CD4-positive, alpha-beta T cell treated with Interleukin-10 for 1 hour (primary cell): ENCODE results near the gene CFAP99.

Experiments
- DNase-seq: peaks from one replicate; pipeline ENCODE4 v3.0.0-alpha.2; 2020

Gene CFAP99

GRCh38 chr4:2432004-2432403 lies 13.2 kb downstream of the CFAP99 start:
- no peak for DNase-seq

DNA sequence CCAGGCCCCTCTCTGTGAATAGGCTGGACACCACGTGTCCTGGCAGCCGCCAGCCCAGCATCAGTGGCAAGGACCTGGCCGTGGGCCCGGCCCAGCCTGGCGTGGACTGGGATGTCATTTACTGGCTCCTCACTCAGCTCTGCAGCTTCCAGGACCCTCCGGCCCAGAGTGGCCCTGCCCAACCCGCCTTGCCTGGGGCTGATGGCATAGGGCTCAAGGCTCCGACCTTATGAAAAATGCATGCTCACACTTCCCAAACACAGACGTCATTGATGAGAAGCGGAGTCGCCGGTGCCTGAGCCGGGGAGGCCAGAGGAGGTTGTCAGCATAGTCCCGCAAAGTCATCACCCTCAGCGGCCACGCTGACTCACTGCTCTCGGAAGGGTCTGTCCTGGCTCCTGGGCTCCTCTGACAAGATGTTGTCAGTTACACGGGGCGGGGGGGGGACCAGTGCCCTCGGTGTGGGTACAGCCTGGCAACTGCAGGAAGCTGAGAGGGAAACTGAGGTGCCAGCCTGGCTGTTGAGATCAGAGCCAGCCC lies 14.3 kb downstream of the CFAP99 start:
- DNase-seq, result no peak

- no peak for DNase-seq
These were observed 15.0 kb downstream of the CFAP99 start for GRCh38 chr4:2433609-2434350.

- DNase-seq, result no peak
These were observed 15.7 kb downstream of the CFAP99 start for GRCh38 chr4:2434420-2434819.

DNA sequence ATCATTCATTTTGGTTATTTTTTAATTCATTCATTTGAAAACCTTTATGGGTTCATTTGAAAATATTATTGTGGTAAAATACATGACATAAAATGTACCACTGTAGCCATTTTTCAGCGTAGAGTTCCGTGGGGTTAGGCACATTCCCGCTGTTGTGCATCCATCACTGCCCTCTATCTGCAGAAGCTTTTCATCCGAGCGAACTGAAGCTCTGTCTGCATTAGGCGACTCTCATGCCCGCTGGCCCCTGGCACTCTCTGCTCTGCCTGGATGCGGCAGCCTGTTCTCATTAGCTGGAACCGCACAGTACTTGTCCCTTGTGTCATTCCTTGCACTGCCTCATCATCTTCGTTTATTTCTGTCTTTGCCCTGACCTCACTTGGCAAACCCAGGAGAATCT lies 17.5 kb downstream of the CFAP99 start:
- no peak for DNase-seq

- no peak for DNase-seq
These were observed 18.2 kb downstream of the CFAP99 start for GRCh38 chr4:2436761-2437474.

- DNase-seq, result no peak
These were observed 18.9 kb downstream of the CFAP99 start for GRCh38 chr4:2437475-2438215.

DNA sequence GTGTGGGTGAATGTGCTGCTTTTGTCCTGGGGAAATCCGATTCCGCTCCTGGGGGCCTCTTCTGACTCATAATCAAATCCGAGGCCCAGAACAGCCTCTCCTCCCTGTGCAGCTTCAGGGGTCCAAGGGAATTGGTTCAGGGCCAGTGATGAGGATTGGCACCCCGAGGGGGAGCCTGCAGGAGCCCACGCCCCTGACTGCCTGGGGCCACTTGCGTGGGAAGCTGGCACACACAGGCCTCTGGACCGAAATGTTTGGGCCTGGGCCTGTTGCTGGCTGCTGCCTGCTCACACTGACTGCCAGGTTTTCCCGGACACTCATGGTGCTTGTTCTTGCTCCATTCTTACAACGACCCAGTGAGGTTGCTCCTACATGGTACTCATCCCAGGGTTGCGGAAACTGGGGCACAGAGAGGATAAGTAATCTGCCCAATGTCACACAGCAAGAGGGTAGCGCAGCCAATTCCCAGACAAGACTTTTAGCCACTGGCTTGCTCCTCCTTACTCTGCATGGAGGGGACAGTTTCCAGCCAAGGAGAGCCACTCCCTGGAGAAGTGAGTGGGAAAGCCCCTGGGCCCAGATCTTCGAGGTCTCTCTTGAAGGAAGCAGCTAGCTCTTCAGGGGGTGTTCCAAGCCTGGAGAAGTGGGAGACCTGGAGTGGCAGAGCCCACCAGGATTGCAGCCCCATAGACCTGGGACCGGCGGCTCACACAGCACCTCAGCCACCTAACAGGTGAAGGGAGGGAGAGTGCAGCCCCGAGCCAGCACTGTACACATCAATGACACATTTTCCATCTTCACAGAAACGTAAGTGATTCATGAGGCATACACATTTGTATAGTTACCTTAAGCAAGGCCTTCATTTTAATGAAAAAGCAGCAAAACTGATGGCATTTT lies 20.3 kb downstream of the CFAP99 start:
- DNase-seq, result no peak

DNA sequence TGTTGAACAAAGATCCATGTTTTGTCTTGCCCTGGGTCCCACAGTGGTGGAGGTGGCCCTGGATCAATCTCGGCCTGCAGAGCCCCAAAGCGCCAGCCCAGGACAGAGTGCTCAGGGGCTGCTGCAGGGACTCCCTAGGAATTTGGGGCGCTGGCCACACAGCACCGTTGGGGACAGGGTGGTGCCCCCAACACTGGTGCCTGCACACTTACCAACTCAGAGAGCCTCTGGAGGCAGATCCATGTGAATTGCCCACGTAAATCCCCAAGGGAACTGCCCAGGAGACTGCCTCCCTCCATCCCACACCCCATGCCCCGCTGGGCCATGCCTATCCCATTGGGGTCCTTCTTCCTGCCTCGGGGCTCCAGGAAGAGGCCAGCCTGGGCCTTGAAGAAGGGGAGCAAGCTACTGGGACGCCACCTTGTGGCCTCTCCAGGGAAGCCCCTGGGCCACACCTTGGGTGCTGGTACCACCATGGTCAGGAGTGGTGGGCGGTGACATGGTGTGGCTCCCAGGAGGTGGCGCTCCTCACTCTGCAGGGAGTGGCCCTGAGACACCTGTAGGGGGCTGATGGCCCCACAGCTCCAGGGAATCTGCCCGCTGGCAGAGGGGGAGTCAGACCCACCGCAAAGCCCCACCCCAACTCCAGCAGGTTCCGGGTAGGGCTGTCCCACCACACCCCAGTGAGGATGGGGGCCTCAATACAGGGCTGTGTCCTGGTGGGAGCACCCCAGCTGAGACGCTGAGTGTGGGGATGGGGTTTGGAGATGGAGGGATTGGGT lies 22.8 kb downstream of the CFAP99 start:
- peak; percentile 78 for DNase-seq

GRCh38 chr4:2442175-2442993 lies 23.6 kb downstream of the CFAP99 start:
- DNase-seq, result no peak

DNA sequence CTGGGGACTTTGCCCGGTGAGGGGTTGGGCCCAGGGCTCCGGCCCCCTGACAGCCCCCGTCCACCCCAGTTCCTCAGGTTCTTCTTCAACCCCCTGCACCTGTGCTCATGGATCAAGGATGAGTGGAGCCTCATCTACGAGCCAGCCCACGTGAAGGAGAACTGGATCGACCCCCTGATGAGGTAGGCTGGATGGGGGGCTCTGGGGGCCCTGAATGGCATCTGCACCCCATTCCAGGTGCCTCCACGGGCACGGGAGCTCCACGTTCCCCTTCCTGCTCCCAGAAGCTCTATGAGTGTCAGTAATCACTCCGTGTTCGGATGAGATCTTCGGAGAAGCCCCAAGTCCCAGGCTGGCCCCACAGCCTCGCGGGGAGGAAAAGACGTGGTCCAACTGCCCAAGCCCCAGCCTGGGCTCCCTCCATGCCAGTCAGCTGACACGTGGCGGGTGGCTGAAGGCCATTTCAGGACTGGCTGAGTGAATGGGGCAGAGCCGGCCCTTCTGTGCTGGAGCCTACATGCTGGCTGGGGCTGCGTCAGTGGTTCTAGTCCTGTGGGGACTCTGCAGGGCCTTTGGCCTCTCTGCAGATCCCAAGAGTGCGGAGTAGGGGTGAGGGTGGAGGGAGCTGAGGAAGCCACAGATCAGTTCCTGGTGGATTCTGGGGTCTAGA lies 24.4 kb downstream of the CFAP99 start:
- no peak for DNase-seq

- DNase-seq, result no peak
These were observed 25.4 kb downstream of the CFAP99 start for GRCh38 chr4:2443956-2444740.

- DNase-seq, result no peak
These were observed 26.4 kb downstream of the CFAP99 start for GRCh38 chr4:2445130-2445529.

DNA sequence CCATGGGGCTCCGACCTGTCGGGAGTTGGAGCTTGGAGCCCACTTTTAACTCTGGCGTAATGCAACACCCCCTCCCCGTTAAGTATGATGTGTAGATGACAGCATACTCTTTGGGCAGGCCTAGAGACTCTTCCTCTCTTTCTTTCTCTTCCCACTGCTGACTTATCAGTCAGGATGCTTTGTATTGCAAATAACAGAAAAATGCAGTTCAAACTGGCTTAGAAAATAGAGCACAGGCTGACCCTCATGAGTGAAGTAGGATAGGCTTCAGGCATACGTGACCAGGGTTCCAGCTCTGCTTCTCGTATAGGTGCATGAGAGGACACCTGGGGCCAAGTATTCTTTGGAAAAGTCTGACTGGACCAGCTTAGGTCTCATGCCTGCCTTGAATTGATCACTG lies 26.8 kb downstream of the CFAP99 start:
- DNase-seq, result no peak

GRCh38 chr4:2446656-2447564 lies 28.2 kb downstream of the CFAP99 start:
- DNase-seq, result no peak

GRCh38 chr4:2448589-2448988 lies 29.8 kb downstream of the CFAP99 start:
- no peak for DNase-seq

DNA sequence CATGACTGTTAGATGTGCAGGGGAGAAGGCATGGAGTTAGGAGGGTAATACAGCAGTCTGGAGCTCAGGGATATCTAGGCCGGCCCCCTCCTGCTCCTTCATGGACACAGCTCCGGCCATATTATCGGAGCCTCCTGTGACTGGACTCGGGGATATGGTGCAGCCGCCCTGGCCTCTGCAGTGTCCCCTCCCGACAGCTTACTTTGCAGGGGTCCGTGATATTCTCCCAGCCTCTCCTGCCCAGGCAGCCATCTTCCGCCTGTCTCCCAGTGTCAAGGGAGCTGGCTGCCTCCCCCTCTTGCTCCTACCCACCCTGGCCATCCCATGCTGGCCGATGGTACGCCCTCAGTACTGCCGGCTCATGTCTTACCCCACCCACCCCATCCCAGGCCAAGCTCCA lies 30.3 kb downstream of the CFAP99 start:
- no peak for DNase-seq
